Measurements from ENCODE around the gene IQUB. TPM values are rescaled to one million over a fixed set of nuclear protein-coding genes. Genes with fewer than 3 reads are reported as not detected.
A peak's percentile ranks its signal among the peaks of the same experiment; 100 is the strongest.

IQUB gene
- 1 to 10 TPM; 1.3 to 1.6 TPM for total RNA-seq

DNA sequence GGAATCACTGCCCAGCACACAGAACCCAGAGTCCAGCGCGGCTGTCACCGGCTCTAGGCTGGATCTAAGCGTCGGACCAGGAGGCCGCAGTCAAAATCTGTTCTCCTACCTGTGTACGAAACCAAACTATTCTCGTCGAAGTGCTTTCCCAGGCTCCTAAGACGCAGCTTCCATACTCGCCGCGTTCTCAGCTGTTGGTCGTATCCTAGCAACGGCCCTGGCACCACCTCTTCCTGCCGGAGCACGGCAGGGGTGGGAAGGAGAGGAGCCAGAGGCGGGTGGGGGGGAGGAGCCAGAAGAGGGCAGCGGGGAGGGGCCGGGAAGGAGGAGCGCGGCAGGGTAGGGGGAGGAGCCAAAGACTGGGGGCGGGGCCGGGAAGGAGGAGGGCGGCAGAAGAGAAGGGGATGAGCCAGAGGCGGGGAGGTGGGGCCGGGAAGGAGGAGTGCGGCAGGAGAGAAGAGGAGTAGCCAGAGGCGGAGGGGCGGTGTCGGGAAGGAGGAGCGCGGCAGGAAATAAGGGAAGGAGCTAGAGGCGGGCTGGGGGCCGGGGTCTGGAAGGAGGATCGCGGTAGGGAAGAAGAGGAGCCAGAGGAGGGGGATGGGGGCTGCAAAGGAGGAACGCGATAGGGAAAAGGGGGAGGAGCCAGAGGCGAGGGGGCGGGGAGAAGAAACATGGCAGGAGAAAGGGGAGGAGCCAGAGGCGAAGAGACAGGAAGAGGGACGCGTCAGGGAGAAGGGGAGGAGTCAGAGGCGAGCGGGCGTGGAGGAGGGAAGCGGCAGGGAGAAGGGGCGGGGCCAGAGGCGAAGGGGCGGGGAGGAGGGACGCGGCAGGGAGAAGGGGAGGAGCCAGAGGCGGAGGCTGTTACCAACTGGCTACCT lies at the start of gene IQUB:
IQUB (minus strand) TSS at position 213 of the 878 bp plus-strand sequence. CDS start 22,255 bp downstream, outside the sequence.
- no peaks in the 10 kb centered on the region for H3K27me3 ChIP-seq
- DNase-seq, result peak; percentile 99 to 100 (median 100)
- ATAC-seq, result peak; percentile 90
- WGBS, 2 donors, result 1% methylated on average over 45 to 50 of the region's 54 CpGs
- H3K27ac ChIP-seq, result peak within 1 kb of the TSS; percentile 82 to 93 (median 90)
- peak within 1 kb of the TSS; percentile 55 to 85 for H3K4me3 ChIP-seq
- intact Hi-C loops (cut with DNase I), result no loop called here
- TF ChIP-seq POLR2A (IDR thresholded peaks at IDR 0.05), result peak; percentile 12 to 79 (median 71)
- TF ChIP-seq, protein P1, sequence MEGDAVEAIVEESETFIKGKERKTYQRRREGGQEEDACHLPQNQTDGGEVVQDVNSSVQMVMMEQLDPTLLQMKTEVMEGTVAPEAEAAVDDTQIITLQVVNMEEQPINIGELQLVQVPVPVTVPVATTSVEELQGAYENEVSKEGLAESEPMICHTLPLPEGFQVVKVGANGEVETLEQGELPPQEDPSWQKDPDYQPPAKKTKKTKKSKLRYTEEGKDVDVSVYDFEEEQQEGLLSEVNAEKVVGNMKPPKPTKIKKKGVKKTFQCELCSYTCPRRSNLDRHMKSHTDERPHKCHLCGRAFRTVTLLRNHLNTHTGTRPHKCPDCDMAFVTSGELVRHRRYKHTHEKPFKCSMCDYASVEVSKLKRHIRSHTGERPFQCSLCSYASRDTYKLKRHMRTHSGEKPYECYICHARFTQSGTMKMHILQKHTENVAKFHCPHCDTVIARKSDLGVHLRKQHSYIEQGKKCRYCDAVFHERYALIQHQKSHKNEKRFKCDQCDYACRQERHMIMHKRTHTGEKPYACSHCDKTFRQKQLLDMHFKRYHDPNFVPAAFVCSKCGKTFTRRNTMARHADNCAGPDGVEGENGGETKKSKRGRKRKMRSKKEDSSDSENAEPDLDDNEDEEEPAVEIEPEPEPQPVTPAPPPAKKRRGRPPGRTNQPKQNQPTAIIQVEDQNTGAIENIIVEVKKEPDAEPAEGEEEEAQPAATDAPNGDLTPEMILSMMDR (IDR thresholded peaks at IDR 0.05), result no peak
- H3K4me1 ChIP-seq, result peaks cover 6% of the 10 kb centered on the region
- no peaks in the 10 kb centered on the region for H3K9me3 ChIP-seq
- no peaks in the 10 kb centered on the region for H3K36me3 ChIP-seq (replicated peaks in 1 of 2; ENCODE audit: insufficient read depth in 1 of 2, low read depth in 2 of 2)

DNA sequence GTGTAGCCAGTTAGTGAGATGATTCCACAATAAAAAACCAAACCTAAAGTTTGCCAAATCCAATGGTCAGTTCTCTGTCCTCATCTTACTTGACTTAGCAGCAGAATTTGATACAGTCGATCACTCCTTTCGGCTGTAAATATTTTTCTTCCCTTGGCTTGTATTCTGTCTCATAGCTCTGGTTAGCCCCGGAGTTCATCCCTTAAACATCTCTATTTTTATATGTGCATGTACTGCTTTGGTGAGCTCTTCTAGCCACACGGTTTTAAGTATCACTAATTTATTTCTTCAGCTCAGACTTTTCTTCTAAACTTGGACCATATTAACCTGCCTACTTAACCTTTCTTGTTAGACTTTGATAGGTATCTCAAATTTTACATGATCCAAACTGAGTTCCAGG lies 49.4 kb upstream of the IQUB start:
- 78 to 79% methylated on average over 4 of the region's 4 CpGs for WGBS, 2 donors
- intact Hi-C loops (cut with DNase I), result no loop called here

DNA sequence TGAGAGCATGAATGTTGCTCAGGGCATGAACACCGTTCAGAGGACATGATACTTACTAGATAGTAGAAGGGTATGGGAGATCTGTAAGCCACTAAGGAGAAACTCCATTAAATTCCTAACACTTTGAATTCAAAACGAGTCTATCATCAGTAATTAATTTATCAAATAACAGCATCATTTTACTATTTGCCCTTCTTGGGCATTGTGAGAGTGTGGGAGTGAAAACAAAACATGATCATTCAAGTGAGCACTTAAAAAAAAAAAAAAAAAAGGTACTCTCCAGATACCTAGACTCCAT lies 46.7 kb upstream of the IQUB start:
- Histone ChIP-seq H3K27ac (no peak overlapping the region), H3K36me3 (replicated peaks in 1 of 2; ENCODE audit: insufficient read depth in 1 of 2, low read depth in 2 of 2) (no peaks in the 10 kb centered on the region), H3K9me3 (no peaks in the 10 kb centered on the region), H3K27me3 (no peaks in the 10 kb centered on the region), H3K4me1 (no peaks in the 10 kb centered on the region), H3K4me3 (no peak overlapping the region)
- no peak for ATAC-seq
- DNase-seq, result no peak
- 4 to 6% methylated on average over 2 of the region's 2 CpGs for WGBS, 2 donors
- TF ChIP-seq, protein P1 (IDR thresholded peaks at IDR 0.05), result no peak
- TF ChIP-seq POLR2A (IDR thresholded peaks at IDR 0.05), result no peak
- intact Hi-C loops (cut with DNase I), result no loop called here

More for the DNA sequence above, 49.4 kb upstream of the IQUB start:
- TF ChIP-seq POLR2A (IDR thresholded peaks at IDR 0.05), result no peak
- TF ChIP-seq, protein P1 (IDR thresholded peaks at IDR 0.05), result no peak
- Histone ChIP-seq H3K27ac (no peak overlapping the region), H3K9me3 (no peaks in the 10 kb centered on the region), H3K27me3 (no peaks in the 10 kb centered on the region), H3K4me1 (no peaks in the 10 kb centered on the region), H3K36me3 (replicated peaks in 1 of 2; ENCODE audit: insufficient read depth in 1 of 2, low read depth in 2 of 2) (no peaks in the 10 kb centered on the region), H3K4me3 (no peak overlapping the region)
- no peak for DNase-seq
- ATAC-seq, result no peak

DNA sequence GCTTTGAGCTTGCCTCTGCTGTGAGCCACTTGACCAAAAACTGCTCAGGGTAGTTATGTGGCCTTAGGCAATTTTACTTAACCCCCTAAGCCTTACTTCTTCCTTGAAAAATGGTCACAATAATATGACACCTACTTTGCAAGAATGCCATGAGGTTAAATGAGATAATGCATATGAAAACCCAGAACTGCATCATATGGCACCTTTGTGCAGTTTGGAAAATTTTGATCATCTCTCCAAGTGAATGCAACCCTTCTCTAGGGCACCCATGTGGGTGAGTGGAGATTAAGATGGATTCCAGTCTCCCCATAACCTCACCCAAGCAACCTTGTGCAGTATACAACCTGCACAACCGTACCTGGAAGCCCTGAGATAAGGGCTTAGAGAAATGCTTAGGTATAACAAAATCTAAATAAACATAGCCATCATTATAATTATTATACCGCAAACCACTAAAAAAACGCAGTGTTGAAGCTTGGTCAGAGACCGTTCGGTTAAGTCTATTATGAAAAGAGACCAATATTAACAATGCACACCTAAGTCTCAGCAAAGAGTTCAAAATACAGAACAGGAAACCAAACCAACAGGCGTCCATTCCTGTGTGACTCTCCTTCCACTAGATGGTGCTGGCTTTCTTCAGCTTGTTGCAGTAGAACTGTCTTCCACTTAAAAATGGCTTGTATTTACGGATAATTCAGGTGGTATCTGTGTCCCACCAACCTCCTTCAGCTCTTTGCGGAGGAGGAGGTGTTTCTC lies 46.2 kb upstream of the IQUB start:
- H3K9me3 ChIP-seq, result no peaks in the 10 kb centered on the region
- no peak overlapping the region for H3K4me3 ChIP-seq
- no peaks in the 10 kb centered on the region for H3K27me3 ChIP-seq
- ATAC-seq, result peak; percentile 47
- no peak overlapping the region for H3K27ac ChIP-seq
- WGBS, 2 donors, result 17 to 19% methylated on average over 8 of the region's 8 CpGs
- intact Hi-C loops (cut with DNase I), result no loop called here
- TF ChIP-seq, protein P1 (IDR thresholded peaks at IDR 0.05), result peak in 6 of 7 experiments; percentile 33 to 54 (median 47)
- no peak for TF ChIP-seq POLR2A (IDR thresholded peaks at IDR 0.05)
- H3K4me1 ChIP-seq, result no peaks in the 10 kb centered on the region
- DNase-seq, result peak in 2 of 4 donors; percentile 28 to 32
- no peaks in the 10 kb centered on the region for H3K36me3 ChIP-seq (replicated peaks in 1 of 2; ENCODE audit: insufficient read depth in 1 of 2, low read depth in 2 of 2)

All from body of pancreas (tissue), 4 donors.